Measurements from ENCODE around the gene PHKB.

PHKB gene

GRCh38 chr16:47693226-47693625 lies 232.1 kb downstream of the PHKB start:
- DNase-seq (ENCODE audit: low read depth) = no peak

DNA sequence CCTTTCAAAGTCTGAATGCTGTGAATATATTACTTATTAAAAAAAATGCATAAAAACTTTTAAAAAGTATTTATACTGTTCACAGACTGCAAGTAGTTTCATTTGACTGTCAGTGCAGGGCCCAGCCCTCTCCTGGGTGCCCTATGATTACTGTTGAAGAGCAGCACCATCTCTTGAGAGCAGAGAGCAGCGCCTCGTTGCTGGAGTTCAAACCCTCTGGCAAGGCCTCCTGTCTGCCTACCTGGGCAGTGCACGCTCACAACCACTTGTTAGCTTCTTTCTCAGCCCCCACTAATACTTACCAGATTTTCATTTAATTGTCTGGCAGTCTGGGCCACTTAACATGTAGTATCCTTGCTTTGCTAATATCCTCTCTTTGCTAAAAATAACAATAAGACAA lies 233.4 kb downstream of the PHKB start:
- DNase-seq (ENCODE audit: low read depth) = no peak

- no peak for DNase-seq (ENCODE audit: low read depth)
These were observed 234.6 kb downstream of the PHKB start for GRCh38 chr16:47695756-47696155.

DNA sequence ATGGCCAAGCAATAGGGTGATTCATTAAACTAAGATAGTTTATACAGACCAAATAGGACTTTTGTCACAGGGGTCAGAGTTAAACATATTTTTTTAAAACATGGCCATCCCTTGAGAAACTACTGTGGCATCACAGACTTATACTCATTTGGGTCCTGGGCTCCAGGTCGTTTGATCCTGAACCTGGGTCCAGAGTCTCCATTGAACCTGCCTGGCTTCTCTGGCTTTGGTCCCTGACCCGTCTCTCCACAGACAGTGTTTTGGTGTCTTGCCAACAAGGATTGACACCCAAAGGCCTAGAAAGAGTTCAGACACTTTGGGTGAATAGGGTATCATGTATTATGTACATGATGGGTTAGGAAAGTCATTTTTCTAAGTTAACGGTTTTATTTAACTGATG lies 236.7 kb downstream of the PHKB start:
- DNase-seq (ENCODE audit: low read depth) = no peak

DNA sequence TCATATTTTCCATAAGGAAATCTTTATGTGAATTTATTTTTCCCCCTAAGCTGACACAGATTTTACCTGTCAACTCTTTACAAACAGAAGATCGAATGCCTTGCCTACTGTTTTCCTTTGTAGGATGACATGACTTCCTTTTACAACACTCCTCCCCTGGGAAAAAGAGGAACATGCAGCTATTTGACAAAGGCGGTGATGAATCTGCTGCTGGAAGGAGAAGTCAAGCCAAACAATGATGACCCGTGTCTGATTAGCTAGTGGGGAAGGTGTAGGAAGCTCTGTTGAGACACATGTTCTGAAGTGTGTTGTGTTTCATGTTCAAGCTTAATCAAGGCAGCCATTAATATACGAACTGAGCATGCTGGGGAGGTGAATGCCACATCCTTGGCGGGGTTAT lies 238.0 kb downstream of the PHKB start:
- no peak for DNase-seq (ENCODE audit: low read depth)

DNA sequence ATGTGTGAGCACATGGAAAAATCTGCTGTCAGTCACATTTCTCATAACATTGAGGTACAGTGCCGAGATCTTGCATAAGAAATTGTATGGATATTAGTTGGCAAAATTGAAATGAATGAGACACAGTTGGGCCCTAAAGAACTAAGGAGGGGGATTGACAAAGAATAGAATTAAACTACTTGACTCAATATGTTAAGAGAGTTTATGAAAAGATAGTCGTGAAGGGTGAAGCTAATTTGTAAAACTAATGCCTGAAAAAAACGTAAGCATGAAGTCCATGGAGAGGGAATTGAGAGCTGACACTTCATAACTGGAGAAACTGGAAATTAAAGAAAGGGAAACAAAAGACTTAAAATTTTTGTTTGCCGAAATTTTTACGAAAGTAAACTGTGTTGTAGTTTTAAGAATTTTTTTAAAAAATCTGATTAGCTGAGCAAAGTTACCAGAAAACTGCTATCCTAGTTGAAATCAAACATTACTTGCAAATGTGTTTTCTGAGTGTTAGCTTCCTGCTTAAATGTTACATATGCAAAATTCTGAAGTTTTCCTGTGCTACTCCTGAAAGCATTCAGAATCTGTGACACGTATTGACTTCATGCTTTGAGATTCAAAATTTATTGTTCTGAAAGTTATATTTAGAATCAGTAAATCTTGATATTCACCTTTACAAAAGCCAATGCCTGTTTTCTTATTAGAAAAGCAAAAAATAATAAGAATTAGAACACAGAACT lies 239.9 kb downstream of the PHKB start:
- no peak for DNase-seq (ENCODE audit: low read depth)

DNA sequence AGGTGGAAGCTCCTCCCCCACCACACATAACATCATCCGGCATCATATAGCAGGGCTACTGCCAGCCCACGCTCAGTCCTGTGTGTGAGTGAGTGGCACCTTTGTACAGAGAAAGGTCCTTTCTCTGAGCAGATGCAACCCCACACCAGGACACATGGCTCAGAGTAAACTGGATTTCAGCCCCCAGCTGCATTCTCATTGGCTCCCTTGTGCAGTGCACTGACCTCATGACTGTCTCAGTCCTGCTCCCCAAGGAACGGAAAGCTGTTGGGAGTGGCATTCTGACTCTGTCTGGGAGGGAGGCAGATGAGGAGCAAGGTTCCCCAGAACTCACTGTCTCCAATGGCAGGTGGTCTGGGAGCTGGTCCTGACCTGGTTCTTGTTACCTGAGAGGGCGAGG lies 244.1 kb downstream of the PHKB start:
- DNase-seq (ENCODE audit: low read depth) = no peak

DNA sequence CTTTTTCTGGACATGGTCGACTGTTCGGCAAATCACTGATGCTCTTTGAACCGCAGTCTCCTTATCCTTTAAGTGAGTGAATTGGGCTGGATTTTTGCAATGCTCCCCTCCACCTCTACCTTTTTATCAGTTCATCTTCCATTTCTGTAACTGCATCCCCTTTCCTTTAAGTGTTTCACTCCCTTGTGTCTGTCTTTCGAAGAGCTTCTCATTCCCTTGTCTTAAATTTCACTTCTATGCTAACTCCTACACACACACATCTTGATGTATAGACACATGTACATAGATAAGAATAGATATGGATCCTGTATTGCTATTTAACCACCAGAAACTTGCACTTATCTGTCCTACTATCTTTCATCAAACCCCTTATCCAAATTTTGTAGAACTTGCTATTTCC lies 250.7 kb downstream of the PHKB start:
- DNase-seq (ENCODE audit: low read depth) = no peak

- DNase-seq (ENCODE audit: low read depth) = no peak
These were observed 251.4 kb downstream of the PHKB start for GRCh38 chr16:47712276-47713224.

GRCh38 chr16:47713225-47713595 lies 252.1 kb downstream of the PHKB start:
- no peak for DNase-seq (ENCODE audit: low read depth)

DNA sequence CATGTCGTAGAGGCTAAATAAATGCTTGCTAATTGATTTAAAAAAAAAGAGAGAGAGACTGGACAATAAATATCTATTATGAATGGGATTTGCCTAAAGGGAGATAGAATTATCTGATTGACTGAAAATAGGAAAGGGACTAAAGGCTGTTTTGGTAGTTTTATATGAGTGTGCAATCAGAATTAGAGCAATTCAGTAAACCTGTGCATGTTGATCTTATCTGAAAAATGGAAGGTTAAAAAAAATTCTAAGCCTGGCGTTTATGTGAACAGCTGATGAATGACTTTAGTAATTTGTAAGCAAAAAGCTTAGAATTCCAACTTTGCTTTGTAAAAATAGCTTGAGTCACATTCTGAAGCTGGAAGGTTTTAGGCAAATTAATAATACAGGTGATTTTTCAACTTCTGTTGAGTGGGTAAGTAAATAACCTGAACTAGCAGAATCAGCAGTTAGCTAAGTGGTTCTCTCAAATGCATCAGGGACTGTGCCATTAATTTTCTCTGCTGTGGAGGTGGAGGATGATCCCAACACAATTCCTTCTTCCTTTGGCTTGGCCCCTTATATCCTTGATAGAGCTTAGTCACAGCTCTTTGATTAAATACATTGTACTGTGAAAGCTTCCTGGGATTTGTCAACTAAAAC lies 254.4 kb downstream of the PHKB start:
- DNase-seq (ENCODE audit: low read depth) = no peak

GRCh38 chr16:47716571-47716970 lies 255.4 kb downstream of the PHKB start:
- no peak for DNase-seq (ENCODE audit: low read depth)

DNA sequence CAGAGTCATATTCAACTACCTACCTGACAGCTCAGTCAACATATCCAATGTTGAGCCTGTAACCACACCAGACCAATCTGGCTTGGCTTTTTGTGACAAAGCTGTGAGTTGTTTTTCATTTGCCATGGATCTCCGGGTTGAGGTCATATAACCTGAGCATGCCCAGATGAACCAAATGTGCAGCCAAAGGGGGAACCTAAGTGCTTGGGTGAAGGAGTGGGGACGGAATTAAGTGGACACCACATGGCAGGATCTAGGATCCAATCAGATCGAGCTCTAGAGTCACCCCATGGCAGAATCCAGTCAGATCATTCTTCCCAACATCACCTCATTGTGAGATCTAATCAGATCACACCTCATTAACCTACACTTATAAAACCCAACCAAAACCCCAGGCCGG lies 258.6 kb downstream of the PHKB start:
- DNase-seq (ENCODE audit: low read depth) = no peak

GRCh38 chr16:47721006-47721637 lies 260.0 kb downstream of the PHKB start:
- no peak for DNase-seq (ENCODE audit: low read depth)

GRCh38 chr16:47722046-47722445 lies 260.9 kb downstream of the PHKB start:
- DNase-seq (ENCODE audit: low read depth) = no peak

- no peak for DNase-seq (ENCODE audit: low read depth)
These were observed 263.1 kb downstream of the PHKB start for GRCh38 chr16:47724115-47724785.

- DNase-seq (ENCODE audit: low read depth) = no peak
These were observed 264.1 kb downstream of the PHKB start for GRCh38 chr16:47725188-47725695.

DNA sequence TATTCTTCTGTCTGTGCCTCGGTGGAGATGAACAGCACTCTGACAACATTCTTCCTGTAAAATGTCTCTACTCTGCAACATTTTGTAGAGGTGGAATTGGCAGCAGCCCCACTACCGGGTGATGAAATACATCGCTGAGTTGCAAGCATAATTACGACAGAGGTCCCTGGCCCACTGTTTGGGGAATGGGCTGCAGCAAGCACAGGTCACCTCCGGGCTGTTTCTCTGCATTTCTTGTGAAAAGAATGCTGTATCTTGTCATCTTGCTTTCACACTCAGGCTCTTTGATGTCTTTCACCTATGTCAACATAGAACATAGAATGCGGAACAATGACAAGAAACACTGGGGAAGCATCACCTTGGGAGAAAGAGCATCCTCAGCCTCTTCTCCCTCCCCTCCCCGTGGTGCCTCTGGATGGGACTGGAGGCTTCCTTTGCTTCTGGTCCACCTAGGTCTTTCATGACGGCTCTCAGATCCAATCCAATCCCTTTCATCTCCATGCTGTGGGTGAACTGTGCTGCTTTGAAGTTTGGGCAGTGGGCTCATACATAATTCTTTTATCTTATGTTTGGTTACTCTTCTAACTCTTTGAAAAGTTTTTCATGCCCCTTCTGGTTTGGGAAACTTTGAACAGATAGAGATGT lies 265.0 kb downstream of the PHKB start:
- DNase-seq (ENCODE audit: low read depth) = no peak

DNA sequence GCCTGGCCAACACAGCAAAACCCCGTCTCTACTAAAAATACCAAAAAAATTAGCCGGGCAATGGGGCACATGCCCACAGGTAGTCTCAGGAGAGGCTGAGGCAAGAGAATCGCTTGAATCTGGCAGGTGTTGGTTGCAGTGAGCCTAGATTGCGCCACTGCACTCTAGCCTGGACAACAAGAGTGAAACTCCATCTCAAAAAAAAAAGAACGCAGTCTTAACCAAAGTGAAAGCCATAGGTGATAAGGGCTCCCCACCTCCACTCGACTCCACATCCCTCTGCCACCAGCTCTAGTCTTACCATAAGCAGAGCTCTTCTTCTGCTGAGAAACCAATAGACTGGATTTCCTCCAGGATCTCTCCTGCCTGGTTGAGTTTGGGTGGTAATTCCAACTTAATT lies 266.0 kb downstream of the PHKB start:
- DNase-seq (ENCODE audit: low read depth) = no peak

GRCh38 chr16:47728205-47728604 lies 267.1 kb downstream of the PHKB start:
- DNase-seq (ENCODE audit: low read depth) = no peak

DNA sequence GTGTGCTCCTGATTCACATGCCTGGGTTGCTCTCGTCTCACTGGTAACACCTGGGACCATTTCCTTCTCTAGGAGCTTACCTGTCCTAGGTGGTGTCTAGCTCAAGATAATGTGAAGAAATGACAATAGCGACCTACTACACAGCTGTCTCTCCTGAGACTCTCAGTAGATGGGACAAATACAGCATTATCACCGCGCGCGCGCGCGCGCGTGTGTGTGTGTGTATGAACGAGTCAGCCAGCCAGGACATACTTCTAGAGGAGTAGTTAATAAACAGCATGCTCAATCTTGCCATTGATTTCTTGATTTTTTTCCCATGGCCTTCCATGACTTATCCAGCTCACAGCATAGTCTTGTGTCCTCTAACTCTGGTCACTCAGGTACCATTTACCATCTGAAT lies 268.6 kb downstream of the PHKB start:
- no peak for DNase-seq (ENCODE audit: low read depth)
